ENCODE measurements around the gene ZBTB7C. TPM values are rescaled to one million over a fixed set of nuclear protein-coding genes. Genes with fewer than 3 reads are reported as not detected.

ZBTB7C gene
- total and polyA plus RNA-seq, 2 donors (not counting 1 experiment from before 2014, with no cell fraction given), result not detected

- no peaks in the 10 kb centered on the region for H3K27me3 ChIP-seq (replicated peaks in 1 of 4; ENCODE audit: control extremely low read depth in 1 of 4, control insufficient read depth in 3 of 4, insufficient read depth in 4 of 4, low read length in 3 of 4)
- 90% methylated on average over 6 of the region's 10 CpGs for WGBS (ENCODE audit: insufficient coverage)
- H3K4me1 Mint-ChIP-seq, result no peaks in the 10 kb centered on the region
- CTCF ChIA-PET, result no interaction called here
- no peaks in the 10 kb centered on the region for H3K9me3 Mint-ChIP-seq (ENCODE audit: insufficient read depth)
- POLR2A ChIA-PET, result no interaction called here
- ATAC-seq (ENCODE audit: low read depth) (no peak), DNase-seq (no peak)
- H3K27ac ChIP-seq (ENCODE audit: low read length in 2 of 2), result no peak overlapping the region
- H3K4me3 Mint-ChIP-seq, result no peak overlapping the region
- no peak overlapping the region for H3K27ac Mint-ChIP-seq
- no peaks in the 10 kb centered on the region for H4K20me1 ChIP-seq (ENCODE audit: control insufficient read depth, insufficient read depth, low read length, poor library complexity, severe bottlenecking)
- H3K9me3 ChIP-seq (ENCODE audit: control extremely low read depth in 1 of 3, control insufficient read depth in 2 of 3, insufficient read depth in 1 of 3, low read length in 2 of 3), result no peaks in the 10 kb centered on the region
- intact Hi-C loops (cut with micrococcal nuclease), result no loop called here
- no peak overlapping the region for H3K9ac ChIP-seq (ENCODE audit: low read length)
- no peak overlapping the region for H3K4me2 ChIP-seq (replicated peaks; ENCODE audit: low read depth, low read length, poor library complexity, severe bottlenecking)
- no peak overlapping the region for H3K4me3 ChIP-seq (ENCODE audit: control extremely low read depth in 1 of 5, extremely low read depth in 1 of 5, insufficient read depth in 1 of 5, low read depth in 2 of 5, low read length in 4 of 5)
- H3K27me3 Mint-ChIP-seq, result peaks cover 4% of the 10 kb centered on the region
- TF ChIP-seq, protein P1, sequence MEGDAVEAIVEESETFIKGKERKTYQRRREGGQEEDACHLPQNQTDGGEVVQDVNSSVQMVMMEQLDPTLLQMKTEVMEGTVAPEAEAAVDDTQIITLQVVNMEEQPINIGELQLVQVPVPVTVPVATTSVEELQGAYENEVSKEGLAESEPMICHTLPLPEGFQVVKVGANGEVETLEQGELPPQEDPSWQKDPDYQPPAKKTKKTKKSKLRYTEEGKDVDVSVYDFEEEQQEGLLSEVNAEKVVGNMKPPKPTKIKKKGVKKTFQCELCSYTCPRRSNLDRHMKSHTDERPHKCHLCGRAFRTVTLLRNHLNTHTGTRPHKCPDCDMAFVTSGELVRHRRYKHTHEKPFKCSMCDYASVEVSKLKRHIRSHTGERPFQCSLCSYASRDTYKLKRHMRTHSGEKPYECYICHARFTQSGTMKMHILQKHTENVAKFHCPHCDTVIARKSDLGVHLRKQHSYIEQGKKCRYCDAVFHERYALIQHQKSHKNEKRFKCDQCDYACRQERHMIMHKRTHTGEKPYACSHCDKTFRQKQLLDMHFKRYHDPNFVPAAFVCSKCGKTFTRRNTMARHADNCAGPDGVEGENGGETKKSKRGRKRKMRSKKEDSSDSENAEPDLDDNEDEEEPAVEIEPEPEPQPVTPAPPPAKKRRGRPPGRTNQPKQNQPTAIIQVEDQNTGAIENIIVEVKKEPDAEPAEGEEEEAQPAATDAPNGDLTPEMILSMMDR (IDR thresholded peaks at IDR 0.05), result no peak
- no peak for TF ChIP-seq EZH2 (IDR thresholded peaks at IDR 0.05; ENCODE audit: borderline replicate concordance, insufficient read depth, low read depth, low read length, poor library complexity, severe bottlenecking)
- H3K36me3 ChIP-seq (replicated peaks in 1 of 2; ENCODE audit: control extremely low read depth in 1 of 2, control insufficient read depth in 1 of 2, extremely low read depth in 1 of 2, insufficient read depth in 2 of 2, low read length in 1 of 2), result no peaks in the 10 kb centered on the region
- no peaks in the 10 kb centered on the region for H3K4me1 ChIP-seq (ENCODE audit: control insufficient read depth in 2 of 2, insufficient read depth in 2 of 2, low read length in 2 of 2)
- no peaks in the 10 kb centered on the region for H3K79me2 ChIP-seq (ENCODE audit: control insufficient read depth, insufficient read depth, low read length)
- H2AFZ ChIP-seq (ENCODE audit: insufficient read depth, low read depth, low read length, poor library complexity, severe bottlenecking), result no peak overlapping the region
Observed at GRCh38 chr18:48295586-48296311, 113.4 kb downstream of the ZBTB7C start.

DNA sequence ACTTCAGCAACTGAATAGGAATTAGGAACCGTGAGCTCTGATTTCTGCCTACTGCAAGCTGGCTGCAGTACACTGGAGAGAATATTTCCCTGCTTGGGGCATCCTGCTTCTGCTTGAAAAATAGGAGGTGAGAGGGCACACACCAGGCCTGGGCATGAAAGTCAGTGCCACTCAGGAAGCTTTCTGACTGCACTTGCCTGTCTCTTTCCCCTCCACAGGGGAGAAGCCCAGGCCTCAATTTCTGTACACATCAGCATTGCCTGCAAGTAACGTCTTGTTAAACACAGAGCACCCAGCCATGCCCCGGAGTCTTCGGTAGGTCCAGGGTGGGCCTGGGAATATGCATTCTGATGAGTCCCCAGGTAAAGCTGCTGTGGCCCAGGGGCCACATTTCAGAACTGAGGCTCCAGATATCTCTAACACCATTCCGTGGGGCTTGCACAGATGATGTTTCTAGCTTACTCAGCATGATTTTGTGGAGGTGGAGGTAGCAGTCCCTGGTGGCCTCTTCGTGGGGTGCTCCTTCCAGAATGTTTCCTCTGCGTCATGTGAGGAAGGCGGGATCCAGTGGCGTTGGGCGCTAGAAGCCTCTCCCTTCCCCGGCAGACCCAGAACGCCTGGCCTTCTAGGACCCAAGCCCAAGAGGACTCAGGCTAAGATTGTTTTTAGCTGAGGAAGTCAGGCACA is 114.1 kb downstream of the ZBTB7C start:
- peaks cover 4% of the 10 kb centered on the region for H3K27me3 Mint-ChIP-seq

More for the DNA sequence above, 114.1 kb downstream of the ZBTB7C start:
- POLR2A ChIA-PET, result no interaction called here
- Histone ChIP-seq H2AFZ (ENCODE audit: insufficient read depth, low read depth, low read length, poor library complexity, severe bottlenecking) (no peak overlapping the region), H3K79me2 (ENCODE audit: control insufficient read depth, insufficient read depth, low read length) (no peaks in the 10 kb centered on the region), H3K27me3 (replicated peaks in 1 of 4; ENCODE audit: control extremely low read depth in 1 of 4, control insufficient read depth in 3 of 4, insufficient read depth in 4 of 4, low read length in 3 of 4) (no peaks in the 10 kb centered on the region), H3K27ac (ENCODE audit: low read length in 2 of 2) (no peak overlapping the region), H3K9ac (ENCODE audit: low read length) (no peak overlapping the region), H3K36me3 (replicated peaks in 1 of 2; ENCODE audit: control extremely low read depth in 1 of 2, control insufficient read depth in 1 of 2, extremely low read depth in 1 of 2, insufficient read depth in 2 of 2, low read length in 1 of 2) (no peaks in the 10 kb centered on the region), H3K9me3 (ENCODE audit: control extremely low read depth in 1 of 3, control insufficient read depth in 2 of 3, insufficient read depth in 1 of 3, low read length in 2 of 3) (peaks cover 0 to 6% (median 0%) of the 10 kb centered on the region in 3 donors), H3K4me1 (ENCODE audit: control insufficient read depth in 2 of 2, insufficient read depth in 2 of 2, low read length in 2 of 2) (no peaks in the 10 kb centered on the region), H3K4me2 (replicated peaks; ENCODE audit: low read depth, low read length, poor library complexity, severe bottlenecking) (no peak overlapping the region), H3K4me3 (ENCODE audit: control extremely low read depth in 1 of 5, extremely low read depth in 1 of 5, insufficient read depth in 1 of 5, low read depth in 2 of 5, low read length in 4 of 5) (no peak overlapping the region), H4K20me1 (ENCODE audit: control insufficient read depth, insufficient read depth, low read length, poor library complexity, severe bottlenecking) (no peaks in the 10 kb centered on the region)
- H3K4me1 Mint-ChIP-seq, result no peaks in the 10 kb centered on the region
- H3K27ac Mint-ChIP-seq, result no peak overlapping the region
- no peak overlapping the region for H3K4me3 Mint-ChIP-seq
- H3K9me3 Mint-ChIP-seq (ENCODE audit: insufficient read depth), result no peaks in the 10 kb centered on the region
- CTCF ChIA-PET, result no interaction called here
- 98% methylated on average over 11 of the region's 12 CpGs for WGBS (ENCODE audit: insufficient coverage)
- ATAC-seq (ENCODE audit: low read depth), result no peak
- no peak for DNase-seq
- TF ChIP-seq, protein P1 (IDR thresholded peaks at IDR 0.05), result no peak
- TF ChIP-seq EZH2 (IDR thresholded peaks at IDR 0.05; ENCODE audit: borderline replicate concordance, insufficient read depth, low read depth, low read length, poor library complexity, severe bottlenecking), result no peak
- intact Hi-C loops (cut with micrococcal nuclease), result no loop called here

Measured in B cell (primary cell).